SK-N-SH treated with all-trans-retinoic acid at 6 μM for 48 hours (cell line): Measurements from ENCODE around the gene CACNA1G.

Experiments used
- ATAC-seq: fragments of 200-7000 bp; cut with Tn5 transposase; 3 replicates; pipeline ENCODE4 v1.9.1; 2020; ENCODE audit warnings: mild to moderate bottlenecking, moderate library complexity
- ARNTL ChIP-seq: fragments of 450-650 bp; formaldehyde crosslinking; IDR thresholded peaks from 2 replicates; pipeline ENCODE4 v1.5.0; 2020; ENCODE audit warnings: low read depth, mild to moderate bottlenecking, moderate library complexity, borderline replicate concordance
- CSDC2 ChIP-seq: fragments of 250-450 bp; sonication (Bioruptor Pico); IDR thresholded peaks from 2 replicates; pipeline ENCODE4 v1.5.0; 2020; ENCODE audit warnings: mild to moderate bottlenecking, moderate library complexity
- ESRRG ChIP-seq: fragments of 250-450 bp; sonication (Bioruptor Pico); IDR thresholded peaks from 2 replicates; pipeline ENCODE4 v1.6.1; 2021; ENCODE audit warnings: mild to moderate bottlenecking
- OSR1 ChIP-seq: fragments of 250-450 bp; sonication (Bioruptor Pico); IDR thresholded peaks from 2 replicates; pipeline ENCODE4 v1.8.0; 2022; ENCODE audit warnings: moderate library complexity, mild to moderate bottlenecking, inconsistent platforms
- PPARA ChIP-seq: fragments of 250-450 bp; sonication (Bioruptor Pico); IDR thresholded peaks from 2 replicates; pipeline ENCODE4 v1.5.0; 2020; ENCODE audit warnings: mild to moderate bottlenecking, borderline replicate concordance
- RARB ChIP-seq: fragments of 250-450 bp; sonication (Bioruptor Pico); IDR thresholded peaks from 2 replicates; pipeline ENCODE4 v1.8.0; 2021; ENCODE audit warnings: mild to moderate bottlenecking, moderate library complexity
- SNAI2 ChIP-seq: fragments of 250-450 bp; sonication (Bioruptor Pico); IDR thresholded peaks from 2 replicates; pipeline ENCODE4 v1.5.0; 2020; ENCODE audit warnings: mild to moderate bottlenecking, moderate library complexity
- TCF4 ChIP-seq: fragments of 250-450 bp; sonication (Bioruptor Pico); IDR thresholded peaks from 2 replicates; pipeline ENCODE4 v1.8.0; 2021; ENCODE audit warnings: mild to moderate bottlenecking, moderate library complexity, borderline replicate concordance
- TOX ChIP-seq: fragments of 250-450 bp; sonication (Bioruptor Pico); IDR thresholded peaks from 2 replicates; pipeline ENCODE4 v1.8.0; 2021; ENCODE audit warnings: mild to moderate bottlenecking, moderate library complexity, borderline replicate concordance
- ZC3H10 ChIP-seq: fragments of 250-450 bp; sonication (Bioruptor Pico); IDR thresholded peaks from 2 replicates; pipeline ENCODE4 v1.5.1; 2021; ENCODE audit warnings: mild to moderate bottlenecking, moderate library complexity
- ZFP3 ChIP-seq: fragments of 250-450 bp; sonication (Bioruptor Pico); IDR thresholded peaks from 2 replicates; pipeline ENCODE4 v1.5.0; 2020; ENCODE audit warnings: mild to moderate bottlenecking, moderate library complexity
- ZFP30 ChIP-seq: fragments of 450-650 bp; formaldehyde crosslinking; IDR thresholded peaks from 2 replicates; pipeline ENCODE4 v1.5.0; 2022; ENCODE audit warnings: mild to moderate bottlenecking, moderate library complexity
- ZNF565 ChIP-seq: fragments of 450-650 bp; formaldehyde crosslinking; conservative IDR thresholded peaks from 2 replicates; pipeline ENCODE4 v1.5.0; 2020; ENCODE audit warnings: low read depth, mild to moderate bottlenecking, moderate library complexity
- ZNF70 ChIP-seq: fragments of 450-650 bp; formaldehyde crosslinking; IDR thresholded peaks from 2 replicates; pipeline ENCODE4 v1.5.0; 2020; ENCODE audit warnings: mild to moderate bottlenecking, moderate library complexity
- ZNF8 ChIP-seq: fragments of 450-650 bp; formaldehyde crosslinking; IDR thresholded peaks from 2 replicates; pipeline ENCODE4 v1.5.0; 2020; ENCODE audit warnings: mild to moderate bottlenecking, moderate library complexity
- TF ChIP-seq, protein P1 (sequence below): fragments of 250-450 bp; sonication (Bioruptor Pico); IDR thresholded peaks from 2 replicates; pipeline ENCODE4 v1.8.0; 2020; ENCODE audit warnings: mild to moderate bottlenecking, moderate library complexity, borderline replicate concordance
- TF ChIP-seq, protein P2 (sequence below): fragments of 250-450 bp; sonication (Bioruptor Pico); IDR thresholded peaks from 2 replicates; pipeline ENCODE4 v1.5.0; 2020; ENCODE audit warnings: mild to moderate bottlenecking, moderate library complexity
- TF ChIP-seq, protein P3 (sequence below): fragments of 250-450 bp; sonication (Bioruptor Pico); IDR thresholded peaks from 2 replicates; pipeline ENCODE4 v1.8.0; 2021; ENCODE audit warnings: low read depth, mild to moderate bottlenecking, moderate library complexity, borderline replicate concordance
- TF ChIP-seq, protein P4 (sequence below): fragments of 250-450 bp; sonication (Bioruptor Pico); IDR thresholded peaks from 2 replicates; pipeline ENCODE4 v1.5.1; 2021; ENCODE audit warnings: mild to moderate bottlenecking, moderate library complexity
- TF ChIP-seq, protein P5 (sequence below): fragments of 250-450 bp; sonication (Bioruptor Pico); IDR thresholded peaks from 2 replicates; pipeline ENCODE4 v1.5.1; 2020; ENCODE audit warnings: low read depth, mild to moderate bottlenecking, moderate library complexity

Gene CACNA1G

DNA sequence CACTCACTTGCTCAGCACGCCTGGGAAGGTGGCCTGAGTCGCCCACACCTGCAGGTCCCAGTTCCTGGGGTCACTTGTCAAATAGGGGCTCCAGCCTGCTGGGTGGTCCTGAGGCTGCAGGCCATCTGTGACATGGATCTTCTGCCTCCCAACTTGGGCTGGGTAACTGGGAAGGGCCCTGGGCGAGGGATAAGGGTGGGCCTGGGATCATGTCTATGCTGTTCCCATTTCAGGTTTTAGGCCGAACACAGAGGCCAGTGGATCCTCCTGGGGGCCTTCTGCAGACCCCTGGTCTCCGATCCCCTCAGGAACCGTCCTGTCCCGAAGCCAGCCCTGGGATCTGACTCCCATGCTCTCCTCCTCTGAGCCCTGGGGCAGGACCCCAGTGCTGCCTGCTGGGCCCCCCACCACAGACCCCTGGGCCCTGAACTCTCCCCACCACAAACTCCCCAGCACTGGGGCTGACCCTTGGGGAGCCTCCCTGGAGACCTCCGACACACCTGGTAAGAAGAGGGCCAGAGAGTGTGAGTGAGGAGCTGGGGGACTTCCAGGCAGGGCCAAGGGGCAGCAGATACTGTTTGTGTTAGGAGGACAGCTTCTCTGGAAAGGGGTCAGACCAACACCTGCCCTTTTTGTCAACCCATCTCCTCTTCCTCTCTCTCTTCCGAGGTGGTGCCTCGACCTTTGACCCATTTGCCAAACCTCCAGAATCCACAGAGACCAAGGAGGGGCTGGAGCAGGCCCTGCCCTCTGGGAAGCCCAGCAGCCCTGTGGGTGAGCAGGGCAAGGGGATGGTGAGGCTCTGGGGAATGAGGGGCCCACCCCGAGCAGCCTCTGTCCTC is 19.7 kb upstream of the CACNA1G start:
- TF ChIP-seq CSDC2 (CRISPR knock-in tag) = no peak
- TF ChIP-seq OSR1 (CRISPR knock-in tag) = no peak
- TF ChIP-seq ZNF70 (CRISPR knock-in tag) = no peak
- no peak for TF ChIP-seq ZNF565 (CRISPR knock-in tag)
- TF ChIP-seq, protein P1, sequence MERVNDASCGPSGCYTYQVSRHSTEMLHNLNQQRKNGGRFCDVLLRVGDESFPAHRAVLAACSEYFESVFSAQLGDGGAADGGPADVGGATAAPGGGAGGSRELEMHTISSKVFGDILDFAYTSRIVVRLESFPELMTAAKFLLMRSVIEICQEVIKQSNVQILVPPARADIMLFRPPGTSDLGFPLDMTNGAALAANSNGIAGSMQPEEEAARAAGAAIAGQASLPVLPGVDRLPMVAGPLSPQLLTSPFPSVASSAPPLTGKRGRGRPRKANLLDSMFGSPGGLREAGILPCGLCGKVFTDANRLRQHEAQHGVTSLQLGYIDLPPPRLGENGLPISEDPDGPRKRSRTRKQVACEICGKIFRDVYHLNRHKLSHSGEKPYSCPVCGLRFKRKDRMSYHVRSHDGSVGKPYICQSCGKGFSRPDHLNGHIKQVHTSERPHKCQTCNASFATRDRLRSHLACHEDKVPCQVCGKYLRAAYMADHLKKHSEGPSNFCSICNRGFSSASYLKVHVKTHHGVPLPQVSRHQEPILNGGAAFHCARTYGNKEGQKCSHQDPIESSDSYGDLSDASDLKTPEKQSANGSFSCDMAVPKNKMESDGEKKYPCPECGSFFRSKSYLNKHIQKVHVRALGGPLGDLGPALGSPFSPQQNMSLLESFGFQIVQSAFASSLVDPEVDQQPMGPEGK (CRISPR knock-in tag) = no peak
- no peak for TF ChIP-seq ZNF8 (CRISPR knock-in tag)
- TF ChIP-seq, protein P2, sequence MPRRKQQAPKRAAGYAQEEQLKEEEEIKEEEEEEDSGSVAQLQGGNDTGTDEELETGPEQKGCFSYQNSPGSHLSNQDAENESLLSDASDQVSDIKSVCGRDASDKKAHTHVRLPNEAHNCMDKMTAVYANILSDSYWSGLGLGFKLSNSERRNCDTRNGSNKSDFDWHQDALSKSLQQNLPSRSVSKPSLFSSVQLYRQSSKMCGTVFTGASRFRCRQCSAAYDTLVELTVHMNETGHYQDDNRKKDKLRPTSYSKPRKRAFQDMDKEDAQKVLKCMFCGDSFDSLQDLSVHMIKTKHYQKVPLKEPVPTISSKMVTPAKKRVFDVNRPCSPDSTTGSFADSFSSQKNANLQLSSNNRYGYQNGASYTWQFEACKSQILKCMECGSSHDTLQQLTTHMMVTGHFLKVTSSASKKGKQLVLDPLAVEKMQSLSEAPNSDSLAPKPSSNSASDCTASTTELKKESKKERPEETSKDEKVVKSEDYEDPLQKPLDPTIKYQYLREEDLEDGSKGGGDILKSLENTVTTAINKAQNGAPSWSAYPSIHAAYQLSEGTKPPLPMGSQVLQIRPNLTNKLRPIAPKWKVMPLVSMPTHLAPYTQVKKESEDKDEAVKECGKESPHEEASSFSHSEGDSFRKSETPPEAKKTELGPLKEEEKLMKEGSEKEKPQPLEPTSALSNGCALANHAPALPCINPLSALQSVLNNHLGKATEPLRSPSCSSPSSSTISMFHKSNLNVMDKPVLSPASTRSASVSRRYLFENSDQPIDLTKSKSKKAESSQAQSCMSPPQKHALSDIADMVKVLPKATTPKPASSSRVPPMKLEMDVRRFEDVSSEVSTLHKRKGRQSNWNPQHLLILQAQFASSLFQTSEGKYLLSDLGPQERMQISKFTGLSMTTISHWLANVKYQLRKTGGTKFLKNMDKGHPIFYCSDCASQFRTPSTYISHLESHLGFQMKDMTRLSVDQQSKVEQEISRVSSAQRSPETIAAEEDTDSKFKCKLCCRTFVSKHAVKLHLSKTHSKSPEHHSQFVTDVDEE (CRISPR knock-in tag) = no peak
- TF ChIP-seq, protein P3, sequence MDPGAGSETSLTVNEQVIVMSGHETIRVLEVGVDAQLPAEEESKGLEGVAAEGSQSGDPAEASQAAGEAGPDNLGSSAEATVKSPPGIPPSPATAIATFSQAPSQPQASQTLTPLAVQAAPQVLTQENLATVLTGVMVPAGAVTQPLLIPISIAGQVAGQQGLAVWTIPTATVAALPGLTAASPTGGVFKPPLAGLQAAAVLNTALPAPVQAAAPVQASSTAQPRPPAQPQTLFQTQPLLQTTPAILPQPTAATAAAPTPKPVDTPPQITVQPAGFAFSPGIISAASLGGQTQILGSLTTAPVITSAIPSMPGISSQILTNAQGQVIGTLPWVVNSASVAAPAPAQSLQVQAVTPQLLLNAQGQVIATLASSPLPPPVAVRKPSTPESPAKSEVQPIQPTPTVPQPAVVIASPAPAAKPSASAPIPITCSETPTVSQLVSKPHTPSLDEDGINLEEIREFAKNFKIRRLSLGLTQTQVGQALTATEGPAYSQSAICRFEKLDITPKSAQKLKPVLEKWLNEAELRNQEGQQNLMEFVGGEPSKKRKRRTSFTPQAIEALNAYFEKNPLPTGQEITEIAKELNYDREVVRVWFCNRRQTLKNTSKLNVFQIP (CRISPR knock-in tag) = no peak
- TF ChIP-seq, protein P4, sequence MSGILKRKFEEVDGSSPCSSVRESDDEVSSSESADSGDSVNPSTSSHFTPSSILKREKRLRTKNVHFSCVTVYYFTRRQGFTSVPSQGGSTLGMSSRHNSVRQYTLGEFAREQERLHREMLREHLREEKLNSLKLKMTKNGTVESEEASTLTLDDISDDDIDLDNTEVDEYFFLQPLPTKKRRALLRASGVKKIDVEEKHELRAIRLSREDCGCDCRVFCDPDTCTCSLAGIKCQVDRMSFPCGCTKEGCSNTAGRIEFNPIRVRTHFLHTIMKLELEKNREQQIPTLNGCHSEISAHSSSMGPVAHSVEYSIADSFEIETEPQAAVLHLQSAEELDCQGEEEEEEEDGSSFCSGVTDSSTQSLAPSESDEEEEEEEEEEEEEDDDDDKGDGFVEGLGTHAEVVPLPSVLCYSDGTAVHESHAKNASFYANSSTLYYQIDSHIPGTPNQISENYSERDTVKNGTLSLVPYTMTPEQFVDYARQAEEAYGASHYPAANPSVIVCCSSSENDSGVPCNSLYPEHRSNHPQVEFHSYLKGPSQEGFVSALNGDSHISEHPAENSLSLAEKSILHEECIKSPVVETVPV = no peak
- TF ChIP-seq ZFP3 (CRISPR knock-in tag) = no peak
- no peak for TF ChIP-seq ESRRG (CRISPR knock-in tag)
- no peak for TF ChIP-seq ZC3H10 (CRISPR knock-in tag)
- TF ChIP-seq TOX (CRISPR knock-in tag) = no peak
- no peak for TF ChIP-seq SNAI2 (CRISPR knock-in tag)
- TF ChIP-seq TCF4 (CRISPR knock-in tag) = no peak
- no peak for TF ChIP-seq PPARA (CRISPR knock-in tag)
- no peak for TF ChIP-seq ARNTL (CRISPR knock-in tag)
- TF ChIP-seq, protein P5, sequence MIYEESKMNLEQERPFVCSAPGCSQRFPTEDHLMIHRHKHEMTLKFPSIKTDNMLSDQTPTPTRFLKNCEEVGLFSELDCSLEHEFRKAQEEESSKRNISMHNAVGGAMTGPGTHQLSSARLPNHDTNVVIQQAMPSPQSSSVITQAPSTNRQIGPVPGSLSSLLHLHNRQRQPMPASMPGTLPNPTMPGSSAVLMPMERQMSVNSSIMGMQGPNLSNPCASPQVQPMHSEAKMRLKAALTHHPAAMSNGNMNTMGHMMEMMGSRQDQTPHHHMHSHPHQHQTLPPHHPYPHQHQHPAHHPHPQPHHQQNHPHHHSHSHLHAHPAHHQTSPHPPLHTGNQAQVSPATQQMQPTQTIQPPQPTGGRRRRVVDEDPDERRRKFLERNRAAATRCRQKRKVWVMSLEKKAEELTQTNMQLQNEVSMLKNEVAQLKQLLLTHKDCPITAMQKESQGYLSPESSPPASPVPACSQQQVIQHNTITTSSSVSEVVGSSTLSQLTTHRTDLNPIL = no peak
- TF ChIP-seq ZFP30 (CRISPR knock-in tag) = no peak
- no peak for TF ChIP-seq RARB (CRISPR knock-in tag)
- ATAC-seq = peak; percentile 2; the same call in 2 of the 3 replicates

DNA sequence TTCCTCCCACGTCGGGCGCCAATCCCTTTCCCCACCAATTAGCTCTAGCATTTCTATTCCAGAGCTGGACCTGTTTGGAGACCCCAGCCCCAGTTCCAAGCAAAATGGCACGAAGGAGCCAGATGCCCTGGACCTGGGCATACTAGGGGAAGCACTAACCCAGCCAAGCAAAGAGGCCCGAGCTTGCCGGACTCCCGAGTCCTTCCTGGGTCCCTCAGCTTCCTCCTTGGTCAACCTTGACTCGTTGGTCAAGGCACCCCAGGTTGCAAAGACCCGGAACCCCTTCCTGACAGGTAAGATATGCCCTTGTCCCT is 19.2 kb upstream of the CACNA1G start:
- no peak for TF ChIP-seq ESRRG (CRISPR knock-in tag)
- peak; percentile 6 for ATAC-seq
